ENCODE data around the gene UVRAG.

Gene UVRAG

GRCh38 chr11:75821202-75821601, 6.2 kb downstream of the UVRAG start:
- Histone ChIP-seq H3K4me1 (ENCODE audit: low read length) (peaks cover 32% of the 10 kb centered on the region), H3F3A (ENCODE audit: insufficient read depth, low read length) (peaks cover 11% of the 10 kb centered on the region), H4K20me1 (ENCODE audit: insufficient read depth, low read length) (0 out of 2 replicates have a peak, but pooled peaks cover 4% of the 10 kb centered on the region), H3K79me2 (ENCODE audit: low read length) (peaks cover 75% of the 10 kb centered on the region), H3K9me3 (replicated peaks; ENCODE audit: insufficient read depth, low read length) (no peaks in the 10 kb centered on the region), H3K27me3 (replicated peaks; ENCODE audit: insufficient read depth, low read length) (no peaks in the 10 kb centered on the region), H3K27ac (ENCODE audit: low read length) (no peak overlapping the region), H3K4me3 (ENCODE audit: low read length) (no peak overlapping the region), H3K9ac (ENCODE audit: low read length) (no peak overlapping the region), H2AFZ (ENCODE audit: low read length) (no peak overlapping the region), H3K4me2 (ENCODE audit: low read depth, low read length) (no peak overlapping the region), H3K36me3 (replicated peaks; ENCODE audit: insufficient read depth, low read length) (no peaks in the 10 kb centered on the region), H3K9me2 (replicated peaks; ENCODE audit: insufficient read depth, low read length) (no peaks in the 10 kb centered on the region)
- no peak for DNase-seq
- no peak for TF ChIP-seq EZH2phosphoT487 (IDR thresholded peaks at IDR 0.05; ENCODE audit: low read length)
- TF ChIP-seq, protein P1, sequence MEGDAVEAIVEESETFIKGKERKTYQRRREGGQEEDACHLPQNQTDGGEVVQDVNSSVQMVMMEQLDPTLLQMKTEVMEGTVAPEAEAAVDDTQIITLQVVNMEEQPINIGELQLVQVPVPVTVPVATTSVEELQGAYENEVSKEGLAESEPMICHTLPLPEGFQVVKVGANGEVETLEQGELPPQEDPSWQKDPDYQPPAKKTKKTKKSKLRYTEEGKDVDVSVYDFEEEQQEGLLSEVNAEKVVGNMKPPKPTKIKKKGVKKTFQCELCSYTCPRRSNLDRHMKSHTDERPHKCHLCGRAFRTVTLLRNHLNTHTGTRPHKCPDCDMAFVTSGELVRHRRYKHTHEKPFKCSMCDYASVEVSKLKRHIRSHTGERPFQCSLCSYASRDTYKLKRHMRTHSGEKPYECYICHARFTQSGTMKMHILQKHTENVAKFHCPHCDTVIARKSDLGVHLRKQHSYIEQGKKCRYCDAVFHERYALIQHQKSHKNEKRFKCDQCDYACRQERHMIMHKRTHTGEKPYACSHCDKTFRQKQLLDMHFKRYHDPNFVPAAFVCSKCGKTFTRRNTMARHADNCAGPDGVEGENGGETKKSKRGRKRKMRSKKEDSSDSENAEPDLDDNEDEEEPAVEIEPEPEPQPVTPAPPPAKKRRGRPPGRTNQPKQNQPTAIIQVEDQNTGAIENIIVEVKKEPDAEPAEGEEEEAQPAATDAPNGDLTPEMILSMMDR (IDR thresholded peaks at IDR 0.05; ENCODE audit: low read length) = no peak
- no peak for TF ChIP-seq EZH2 (optimal IDR thresholded peaks at IDR 0.05; ENCODE audit: low read depth, low read length)

- H3K9me2 ChIP-seq (replicated peaks; ENCODE audit: insufficient read depth, low read length) = no peaks in the 10 kb centered on the region
- peaks cover 21% of the 10 kb centered on the region for H3K4me1 ChIP-seq (ENCODE audit: low read length)
- TF ChIP-seq, protein P1 (IDR thresholded peaks at IDR 0.05; ENCODE audit: low read length) = no peak
- no peak for TF ChIP-seq EZH2phosphoT487 (IDR thresholded peaks at IDR 0.05; ENCODE audit: low read length)
- no peak for TF ChIP-seq EZH2 (optimal IDR thresholded peaks at IDR 0.05; ENCODE audit: low read depth, low read length)
- no peak overlapping the region for H3K4me3 ChIP-seq (ENCODE audit: low read length)
- H3K27me3 ChIP-seq (replicated peaks; ENCODE audit: insufficient read depth, low read length) = no peaks in the 10 kb centered on the region
- H3K9ac ChIP-seq (ENCODE audit: low read length) = no peak overlapping the region
- no peaks in the 10 kb centered on the region for H4K20me1 ChIP-seq (ENCODE audit: insufficient read depth, low read length)
- no peak overlapping the region for H2AFZ ChIP-seq (ENCODE audit: low read length)
- no peaks in the 10 kb centered on the region for H3K9me3 ChIP-seq (replicated peaks; ENCODE audit: insufficient read depth, low read length)
- H3K79me2 ChIP-seq (ENCODE audit: low read length) = peaks cover 73% of the 10 kb centered on the region
- H3K27ac ChIP-seq (ENCODE audit: low read length) = no peak overlapping the region
- H3K36me3 ChIP-seq (replicated peaks; ENCODE audit: insufficient read depth, low read length) = no peaks in the 10 kb centered on the region
- no peak overlapping the region for H3K4me2 ChIP-seq (ENCODE audit: low read depth, low read length)
- no peak for DNase-seq
- peaks cover 11% of the 10 kb centered on the region for H3F3A ChIP-seq (ENCODE audit: insufficient read depth, low read length)
These were observed 7.5 kb downstream of the UVRAG start for GRCh38 chr11:75822541-75822940.

GRCh38 chr11:75823415-75823814, 8.4 kb downstream of the UVRAG start:
- H3K4me1 ChIP-seq (ENCODE audit: low read length) = peaks cover 21% of the 10 kb centered on the region
- no peaks in the 10 kb centered on the region for H3K36me3 ChIP-seq (replicated peaks; ENCODE audit: insufficient read depth, low read length)
- no peak overlapping the region for H3K4me3 ChIP-seq (ENCODE audit: low read length)
- no peaks in the 10 kb centered on the region for H3K9me3 ChIP-seq (replicated peaks; ENCODE audit: insufficient read depth, low read length)
- H3K27me3 ChIP-seq (replicated peaks; ENCODE audit: insufficient read depth, low read length) = no peaks in the 10 kb centered on the region
- no peaks in the 10 kb centered on the region for H4K20me1 ChIP-seq (ENCODE audit: insufficient read depth, low read length)
- DNase-seq = no peak
- H3K4me2 ChIP-seq (ENCODE audit: low read depth, low read length) = peak overlapping the region; percentile 51
- H3K27ac ChIP-seq (ENCODE audit: low read length) = peak overlapping the region; percentile 4; the same call in 1 of the 2 replicates
- H3K9me2 ChIP-seq (replicated peaks; ENCODE audit: insufficient read depth, low read length) = no peaks in the 10 kb centered on the region
- TF ChIP-seq EZH2phosphoT487 (IDR thresholded peaks at IDR 0.05; ENCODE audit: low read length) (no peak), EZH2 (optimal IDR thresholded peaks at IDR 0.05; ENCODE audit: low read depth, low read length) (no peak)
- no peak overlapping the region for H2AFZ ChIP-seq (ENCODE audit: low read length)
- peaks cover 11% of the 10 kb centered on the region for H3F3A ChIP-seq (ENCODE audit: insufficient read depth, low read length)
- no peak overlapping the region for H3K9ac ChIP-seq (ENCODE audit: low read length)
- H3K79me2 ChIP-seq (ENCODE audit: low read length) = peaks cover 74% of the 10 kb centered on the region

DNA sequence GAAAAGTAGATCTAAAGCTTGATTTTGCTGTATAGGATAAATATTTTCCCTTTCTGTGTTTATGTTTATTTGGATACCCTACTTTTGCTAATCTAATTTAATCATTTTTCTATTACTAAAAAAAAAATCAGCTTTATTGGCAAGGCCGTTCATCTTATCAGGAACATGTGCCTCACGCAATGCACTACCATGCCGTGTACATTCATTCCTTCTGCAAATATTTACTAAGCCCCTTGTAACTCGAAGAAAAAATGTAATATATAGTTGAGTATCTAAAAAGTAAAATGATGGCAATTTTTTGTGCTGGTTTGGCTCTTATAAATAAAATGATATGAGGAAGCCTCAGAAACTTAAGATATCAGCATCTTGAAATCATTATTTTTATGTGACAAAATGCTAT, 8.9 kb downstream of the UVRAG start:
- H3K4me1 ChIP-seq (ENCODE audit: low read length) = peaks cover 21% of the 10 kb centered on the region
- no peak overlapping the region for H2AFZ ChIP-seq (ENCODE audit: low read length)
- no peaks in the 10 kb centered on the region for H3K9me2 ChIP-seq (replicated peaks; ENCODE audit: insufficient read depth, low read length)
- peak overlapping the region; percentile 19; the same call in 1 of the 2 replicates for H3K4me3 ChIP-seq (ENCODE audit: low read length)
- no peaks in the 10 kb centered on the region for H3K36me3 ChIP-seq (replicated peaks; ENCODE audit: insufficient read depth, low read length)
- no peak for DNase-seq
- H4K20me1 ChIP-seq (ENCODE audit: insufficient read depth, low read length) = no peaks in the 10 kb centered on the region
- peak overlapping the region; percentile 69; the same call in 1 of the 2 replicates for H3K27ac ChIP-seq (ENCODE audit: low read length)
- H3K79me2 ChIP-seq (ENCODE audit: low read length) = peaks cover 72% of the 10 kb centered on the region
- TF ChIP-seq, protein P1 (IDR thresholded peaks at IDR 0.05; ENCODE audit: low read length) = no peak
- TF ChIP-seq EZH2phosphoT487 (IDR thresholded peaks at IDR 0.05; ENCODE audit: low read length) = no peak
- TF ChIP-seq EZH2 (optimal IDR thresholded peaks at IDR 0.05; ENCODE audit: low read depth, low read length) = no peak
- H3F3A ChIP-seq (ENCODE audit: insufficient read depth, low read length) = peaks cover 11% of the 10 kb centered on the region
- H3K27me3 ChIP-seq (replicated peaks; ENCODE audit: insufficient read depth, low read length) = no peaks in the 10 kb centered on the region
- no peaks in the 10 kb centered on the region for H3K9me3 ChIP-seq (replicated peaks; ENCODE audit: insufficient read depth, low read length)
- H3K4me2 ChIP-seq (ENCODE audit: low read depth, low read length) = peak overlapping the region; percentile 51
- H3K9ac ChIP-seq (ENCODE audit: low read length) = no peak overlapping the region
